GM20431 (cell line): ENCODE results near the gene PC.

Experiments used
- in situ Hi-C: fragments of 300-500 bp; cut with MseI, MboI; formaldehyde crosslinking; loops from one replicate; pipeline ENCODE4 v1.15.0; 2020; ENCODE audit warnings: low sequenced_read_pairs; ENCODE audit not compliant: unreplicated experiment

The PC gene

DNA sequence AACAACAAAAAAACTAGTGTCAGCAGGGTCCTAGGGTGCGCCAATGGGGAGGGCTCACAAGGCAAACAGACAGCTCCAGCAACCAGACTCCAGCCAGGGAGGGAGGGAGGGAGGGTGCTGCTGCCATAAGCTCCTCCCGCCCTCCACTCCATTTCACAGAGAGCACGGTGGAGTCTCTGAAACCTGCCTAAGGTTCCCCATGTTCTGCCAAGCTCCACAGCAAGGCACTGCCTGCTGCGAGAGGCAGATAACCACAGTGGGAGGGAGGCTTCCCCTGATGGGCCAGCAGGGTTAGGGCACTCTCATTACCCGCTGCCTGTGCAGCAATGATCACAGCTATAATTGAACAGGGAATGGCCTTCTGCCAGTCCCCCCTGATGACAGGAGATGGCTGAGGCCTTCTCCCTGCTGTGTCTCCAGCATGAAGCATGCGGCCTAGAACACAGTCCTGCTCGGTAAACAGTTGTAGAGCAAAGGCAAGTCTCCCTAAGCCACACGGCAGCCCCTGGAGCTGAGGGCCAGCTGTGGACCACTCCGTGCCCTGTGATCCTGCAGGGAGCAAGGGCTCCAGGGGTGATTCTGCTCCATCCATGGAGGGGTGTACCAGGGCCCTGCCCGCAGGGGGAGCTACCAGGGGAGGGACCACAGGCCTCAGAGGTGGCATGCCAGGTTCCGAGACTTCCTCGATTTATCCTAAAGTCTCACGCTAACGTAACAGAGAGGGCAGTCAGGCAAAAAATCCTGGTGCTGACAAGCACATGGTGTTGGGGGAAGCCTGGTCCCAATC is 42.9 kb downstream of the PC start:
- in situ Hi-C loops = no loop called here

- in situ Hi-C loops = no loop called here
These were observed 43.7 kb downstream of the PC start for GRCh38 chr11:66914505-66914904.

DNA sequence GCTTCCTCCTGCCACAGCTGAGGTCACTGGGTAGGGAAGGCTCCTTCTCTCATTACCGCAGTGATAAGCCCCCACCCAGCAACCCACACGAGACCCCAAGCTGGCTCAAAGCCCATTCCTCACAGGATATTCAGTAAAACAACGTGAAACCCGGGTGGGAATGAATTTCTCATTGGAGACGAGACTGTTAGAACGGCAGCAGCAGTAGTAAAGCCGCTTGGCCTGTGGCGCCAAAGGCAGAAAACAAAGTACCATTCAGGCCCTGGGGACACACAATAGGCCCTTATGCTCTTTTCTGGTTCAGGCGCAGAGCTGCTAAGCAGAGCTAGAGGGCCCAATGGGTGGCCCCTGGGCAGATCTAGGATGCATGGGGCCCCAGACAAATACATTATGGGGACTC is 45.3 kb downstream of the PC start:
- in situ Hi-C loops = no loop called here

DNA sequence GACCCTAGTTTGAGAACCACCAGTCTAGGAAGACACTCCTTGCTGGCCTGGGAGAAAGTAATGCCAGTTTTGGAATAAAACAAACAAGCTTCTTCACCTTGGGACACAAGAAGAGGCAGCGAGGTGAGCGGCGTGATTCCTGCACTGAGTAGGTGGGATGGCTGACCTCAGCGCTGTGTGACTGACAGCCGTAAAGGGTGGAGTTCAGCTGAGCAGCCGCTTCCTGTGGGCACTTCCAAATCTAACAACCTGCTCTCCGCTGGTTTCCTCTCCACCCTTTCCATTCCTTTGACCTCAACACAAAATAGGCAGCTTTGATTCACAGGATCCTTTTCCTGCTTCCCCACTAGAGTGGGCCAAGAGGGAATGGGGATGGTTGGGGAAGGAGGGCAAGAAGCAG is 45.8 kb downstream of the PC start:
- in situ Hi-C loops = no loop called here

- in situ Hi-C loops = no loop called here
These were observed 47.5 kb downstream of the PC start for GRCh38 chr11:66910669-66911068.

DNA sequence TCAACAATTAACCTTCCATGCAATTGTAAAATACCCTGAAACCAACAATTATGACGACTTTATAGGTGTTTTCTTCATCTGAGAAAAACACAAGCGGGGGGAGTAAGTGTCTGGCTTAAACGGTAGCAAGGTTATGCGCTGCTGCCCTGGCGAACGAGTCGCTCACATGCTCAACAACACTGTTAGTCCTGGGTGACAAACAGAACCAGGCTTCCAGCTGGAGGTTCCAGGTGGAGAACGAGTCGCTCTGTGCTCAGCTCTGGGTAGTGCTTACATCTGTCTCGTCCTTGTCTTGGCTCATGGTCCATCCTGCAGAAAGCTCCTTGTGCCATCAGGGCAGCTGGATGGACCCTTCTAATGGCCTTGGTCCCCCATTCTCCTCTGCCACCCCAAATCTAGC is 48.2 kb downstream of the PC start:
- in situ Hi-C loops = no loop called here

- in situ Hi-C loops = no loop called here
These were observed 49.0 kb downstream of the PC start for GRCh38 chr11:66909181-66909580.

DNA sequence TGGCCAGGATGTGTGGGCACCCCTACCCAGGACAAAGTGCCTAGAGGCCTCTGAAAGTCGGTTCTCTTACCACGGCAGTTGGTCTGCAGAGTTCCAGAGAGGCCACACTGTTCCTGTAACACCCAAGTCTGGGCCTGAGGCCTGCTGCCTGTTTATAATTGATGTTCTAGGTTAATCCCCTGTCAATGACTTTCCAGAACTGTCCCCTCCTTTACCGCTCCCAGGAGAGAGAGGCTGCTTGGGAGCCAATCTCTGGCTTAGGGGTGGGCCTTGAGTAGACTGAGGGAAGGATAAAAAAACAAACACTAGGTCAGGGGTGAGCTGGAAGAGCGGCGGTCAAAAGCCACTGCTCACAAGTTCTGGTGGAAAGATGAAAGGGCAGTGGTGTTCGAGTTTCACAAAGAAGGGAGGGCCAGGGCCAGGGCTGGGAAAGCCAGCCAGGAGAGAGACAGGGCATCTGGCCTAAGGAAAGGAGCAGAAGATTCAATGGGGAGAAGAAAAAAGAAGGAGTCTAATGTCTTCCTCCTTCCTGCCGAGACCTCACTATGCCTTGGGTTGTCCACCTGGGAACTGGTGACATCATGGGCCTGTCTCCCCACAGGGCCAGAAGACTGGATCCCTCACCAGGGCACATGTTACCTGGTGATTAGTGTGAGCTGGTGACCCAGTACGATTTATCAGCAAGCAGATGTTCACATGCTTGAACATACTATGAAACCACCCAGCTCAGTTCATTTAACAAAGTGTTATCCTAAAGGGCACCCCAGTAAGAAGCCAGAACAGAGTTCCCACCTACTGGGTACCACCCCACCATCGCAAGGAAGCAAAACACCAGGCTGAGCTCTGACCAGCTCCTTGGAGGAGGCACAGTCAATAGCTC is 50.2 kb downstream of the PC start:
- in situ Hi-C loops = no loop called here

GRCh38 chr11:66906061-66906733 is 52.0 kb downstream of the PC start:
- in situ Hi-C loops = no loop called here

DNA sequence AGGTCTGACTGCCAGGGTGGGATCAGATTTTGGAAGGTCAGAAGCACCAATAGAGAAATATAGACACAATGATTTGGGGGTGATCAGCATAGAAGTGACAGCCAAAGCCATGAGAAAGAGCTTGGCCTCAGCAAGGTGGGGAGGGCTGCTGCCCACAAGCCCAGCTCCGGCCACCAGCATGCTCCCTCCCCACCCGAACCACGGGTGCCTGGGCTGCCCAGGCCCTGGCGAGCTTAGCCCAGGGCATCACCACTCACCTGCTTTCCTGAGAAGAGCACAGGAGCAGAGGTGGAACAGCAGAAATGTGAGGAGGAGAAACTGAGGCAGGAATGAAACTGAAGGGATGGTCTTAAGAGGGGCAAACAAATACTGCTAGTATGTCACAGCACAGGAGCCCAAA is 52.6 kb downstream of the PC start:
- in situ Hi-C loops = no loop called here

DNA sequence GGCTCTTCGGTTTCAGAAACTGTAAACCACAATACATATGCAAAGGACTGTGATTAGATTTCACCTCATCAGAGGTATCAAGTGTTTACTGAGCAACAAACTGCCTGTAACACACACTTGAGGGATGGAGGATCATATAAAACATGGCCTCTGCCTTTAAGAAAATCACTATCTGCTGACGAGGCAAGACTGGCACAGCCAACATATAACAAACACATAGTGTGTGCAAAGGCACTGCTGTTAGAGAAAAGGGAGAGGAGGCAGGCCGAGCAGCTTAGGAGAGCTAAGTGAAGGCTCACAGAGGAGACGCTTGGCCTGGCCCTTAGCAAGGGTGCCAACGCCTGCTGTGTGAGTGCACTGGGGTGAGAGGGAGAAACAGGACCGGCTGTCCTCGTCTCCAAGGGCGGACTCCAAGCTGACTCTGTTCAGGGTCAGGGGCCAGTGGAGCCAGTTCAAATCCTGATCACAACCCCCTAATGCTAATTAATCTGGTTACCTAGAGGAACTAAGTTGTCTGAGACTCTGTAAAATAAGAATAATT is 53.1 kb downstream of the PC start:
- in situ Hi-C loops = no loop called here

DNA sequence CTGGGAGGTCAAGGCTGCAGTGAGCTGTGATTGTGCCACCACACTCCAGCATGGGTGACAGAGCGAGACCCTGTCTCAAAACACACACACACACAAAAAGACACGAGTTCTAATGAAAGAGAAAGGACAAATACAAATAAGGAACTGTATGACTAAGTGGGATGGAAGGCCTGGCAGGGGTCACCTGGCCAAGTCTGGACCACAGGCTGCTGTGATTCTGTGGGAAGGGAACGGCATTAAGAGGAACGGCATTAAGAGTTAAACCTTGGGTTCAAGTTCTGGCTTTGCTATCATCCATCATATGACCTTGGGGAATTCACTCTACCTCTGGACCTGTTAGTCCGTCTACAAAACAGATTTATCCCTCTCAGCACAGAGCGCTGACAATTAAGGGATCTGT is 53.6 kb downstream of the PC start:
- in situ Hi-C loops = no loop called here

DNA sequence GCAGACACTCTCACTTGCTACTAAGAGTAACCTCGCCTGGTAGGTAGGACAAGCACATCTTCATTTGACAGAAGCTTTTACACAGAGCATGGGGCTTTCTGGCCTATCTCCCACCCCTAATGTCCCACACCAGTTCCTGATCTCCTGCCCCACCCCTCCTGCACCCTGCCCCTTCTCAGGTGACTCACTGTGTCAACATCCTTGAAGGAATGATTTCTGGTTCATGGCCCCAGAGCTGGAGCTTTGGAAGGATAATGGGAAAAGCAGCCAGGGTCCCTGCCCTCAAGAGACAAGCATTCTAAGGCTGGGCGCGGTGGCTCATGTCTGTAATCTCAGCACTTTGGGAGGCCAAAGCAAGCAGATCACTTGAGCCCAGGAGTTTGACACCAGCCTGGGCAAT is 54.1 kb downstream of the PC start:
- in situ Hi-C loops = no loop called here

GRCh38 chr11:66902486-66903177 is 55.6 kb downstream of the PC start:
- in situ Hi-C loops = no loop called here

DNA sequence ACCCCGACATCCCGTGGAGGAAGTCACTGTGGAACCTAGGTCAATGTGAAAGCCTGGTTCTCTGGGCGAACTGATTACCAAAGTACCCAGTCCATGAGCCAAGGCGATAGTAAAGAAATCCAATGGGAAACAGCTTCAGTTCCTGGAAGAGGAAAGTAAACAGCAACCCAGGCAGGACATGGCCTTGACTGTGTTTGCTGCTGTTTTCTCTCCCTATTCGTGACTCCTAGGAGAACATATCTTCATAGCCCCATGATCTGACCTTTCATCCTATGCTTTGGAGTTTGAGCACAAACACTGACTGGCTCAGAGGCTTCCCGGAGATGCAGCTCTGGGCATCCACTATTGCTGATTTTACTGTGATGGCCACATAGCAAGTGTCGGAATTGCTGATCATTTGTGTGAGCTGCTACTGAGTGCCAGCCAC is 56.2 kb downstream of the PC start:
- in situ Hi-C loops = no loop called here

GRCh38 chr11:66894141-66894540 is 64.0 kb downstream of the PC start:
- in situ Hi-C loops = no loop called here

DNA sequence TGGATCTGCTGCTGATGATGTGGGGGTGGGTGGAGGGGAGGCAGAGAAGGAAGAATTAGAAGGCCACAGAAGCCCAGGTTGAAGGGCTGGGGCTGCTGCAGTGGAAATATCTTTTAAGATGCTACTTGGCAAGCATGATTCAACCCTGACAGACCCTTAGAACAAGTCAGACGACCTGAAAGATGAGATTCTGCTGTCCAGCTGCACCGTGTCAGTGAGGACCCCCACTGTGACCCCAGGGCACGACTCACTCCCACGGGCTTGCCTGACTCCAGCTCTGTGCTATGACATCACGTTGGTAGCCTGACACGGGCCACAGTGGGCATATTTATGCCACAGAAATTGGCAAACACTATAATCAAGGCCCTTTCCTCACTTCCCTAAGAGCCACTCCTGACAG is 65.3 kb downstream of the PC start:
- in situ Hi-C loops = no loop called here

DNA sequence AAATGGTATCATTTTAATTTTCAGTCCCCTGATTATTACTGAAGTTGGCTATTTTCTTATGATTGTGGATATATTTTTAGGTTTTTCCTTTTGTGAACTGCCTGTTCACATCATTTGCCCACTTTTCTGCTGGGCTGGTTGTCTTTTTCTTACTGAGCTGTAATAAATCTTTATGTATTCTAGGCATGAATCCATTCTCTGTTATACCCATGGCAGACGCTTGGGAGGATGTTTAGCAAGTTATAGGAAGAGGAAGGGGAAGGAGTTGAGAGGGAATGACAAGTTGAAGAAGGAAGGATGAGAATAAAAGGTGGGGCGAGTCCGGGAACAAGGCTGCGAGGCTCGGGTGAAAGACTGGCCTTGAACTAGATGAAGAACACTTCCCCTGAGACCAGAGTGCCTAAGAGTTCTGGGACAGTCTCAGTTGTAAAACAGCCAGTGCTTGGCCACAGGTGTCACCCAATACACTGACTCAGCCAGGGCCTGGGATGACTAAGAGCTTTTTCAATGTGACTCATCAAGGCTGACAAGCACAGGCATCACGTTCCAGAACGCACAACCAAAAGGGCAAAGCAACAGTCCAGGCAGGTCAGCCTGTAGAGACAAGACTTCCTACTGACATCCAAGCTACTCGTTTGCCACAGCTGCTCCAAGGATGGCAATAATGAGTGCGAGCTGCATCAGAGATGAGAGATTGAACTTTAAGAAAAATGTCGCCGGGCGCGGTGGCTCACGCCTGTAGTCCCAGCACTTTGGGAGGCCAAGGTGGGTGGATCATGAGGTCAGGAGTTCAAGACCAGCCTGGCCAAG is 66.1 kb downstream of the PC start:
- in situ Hi-C loops = no loop called here

GRCh38 chr11:66889960-66890359 is 68.2 kb downstream of the PC start:
- in situ Hi-C loops = no loop called here
